ENCODE results near the gene ADAMTSL1.

DNA sequence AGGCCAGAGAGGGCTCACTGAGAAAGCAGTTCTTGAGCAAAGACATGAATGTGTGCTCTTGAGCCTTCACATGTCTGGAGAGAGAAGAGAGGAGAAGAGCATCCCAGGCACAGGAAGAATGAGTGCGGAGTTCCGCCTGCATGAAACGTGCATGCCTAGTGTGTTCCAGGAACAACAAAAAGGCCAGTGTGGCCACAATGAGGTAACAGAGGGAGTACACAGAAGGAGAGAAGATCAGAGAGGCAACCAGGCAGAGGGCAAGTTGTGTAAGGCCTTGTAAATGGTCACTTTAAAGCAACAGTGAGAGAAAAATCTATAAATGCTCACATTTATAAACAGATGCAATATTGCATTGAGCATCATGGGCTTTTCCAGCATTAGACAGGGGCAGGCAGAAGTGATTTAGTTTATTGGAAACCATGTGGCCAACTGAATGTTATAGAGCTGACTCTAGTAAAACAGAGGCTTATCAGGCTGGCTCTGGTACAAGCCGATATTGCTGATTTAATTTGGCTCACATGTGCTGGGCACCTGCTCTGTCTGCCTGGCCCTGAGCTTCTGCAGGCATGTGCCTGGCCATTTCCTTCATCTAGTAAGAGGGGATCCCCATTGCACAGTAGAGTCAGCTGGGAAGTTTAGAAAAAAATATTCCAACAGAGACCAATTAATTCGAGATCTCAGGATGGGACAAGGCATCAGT is 373.8 kb downstream of the ADAMTSL1 start:
- TF ChIP-seq, protein P1, sequence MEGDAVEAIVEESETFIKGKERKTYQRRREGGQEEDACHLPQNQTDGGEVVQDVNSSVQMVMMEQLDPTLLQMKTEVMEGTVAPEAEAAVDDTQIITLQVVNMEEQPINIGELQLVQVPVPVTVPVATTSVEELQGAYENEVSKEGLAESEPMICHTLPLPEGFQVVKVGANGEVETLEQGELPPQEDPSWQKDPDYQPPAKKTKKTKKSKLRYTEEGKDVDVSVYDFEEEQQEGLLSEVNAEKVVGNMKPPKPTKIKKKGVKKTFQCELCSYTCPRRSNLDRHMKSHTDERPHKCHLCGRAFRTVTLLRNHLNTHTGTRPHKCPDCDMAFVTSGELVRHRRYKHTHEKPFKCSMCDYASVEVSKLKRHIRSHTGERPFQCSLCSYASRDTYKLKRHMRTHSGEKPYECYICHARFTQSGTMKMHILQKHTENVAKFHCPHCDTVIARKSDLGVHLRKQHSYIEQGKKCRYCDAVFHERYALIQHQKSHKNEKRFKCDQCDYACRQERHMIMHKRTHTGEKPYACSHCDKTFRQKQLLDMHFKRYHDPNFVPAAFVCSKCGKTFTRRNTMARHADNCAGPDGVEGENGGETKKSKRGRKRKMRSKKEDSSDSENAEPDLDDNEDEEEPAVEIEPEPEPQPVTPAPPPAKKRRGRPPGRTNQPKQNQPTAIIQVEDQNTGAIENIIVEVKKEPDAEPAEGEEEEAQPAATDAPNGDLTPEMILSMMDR (IDR thresholded peaks at IDR 0.05), result no peak
- no peak for TF ChIP-seq POLR2A (IDR thresholded peaks at IDR 0.05)

All from stomach (tissue), 4 donors.